DND-41 (cell line): ENCODE results near the gene COMMD10.
A peak's percentile ranks its signal among the peaks of the same experiment; 100 is the strongest.

Experiments
- ATAC-seq: fragments of 200-7000 bp; cut with Tn5 transposase; 3 replicates; pipeline ENCODE4 v1.9.1; 2021; ENCODE audit warnings: low read depth; ENCODE audit not compliant: insufficient read depth
- DNase-seq: peaks from one replicate; pipeline ENCODE4 v3.0.0-alpha.2; 2020
- H2AFZ ChIP-seq: 2 replicates; pipeline ENCODE4 v1.6.0; 2012; ENCODE audit warnings: low read depth, low read length
- H3K27ac ChIP-seq: 2 replicates; pipeline ENCODE4 v1.5.1; 2012; ENCODE audit warnings: low read length, inconsistent platforms
- H3K27me3 ChIP-seq: fragments of 200-600 bp; sonication (generic); 2 replicates; pipeline ENCODE4 v1.6.0; 2012; ENCODE audit warnings: low read length, mild to moderate bottlenecking, inconsistent platforms; ENCODE audit not compliant: insufficient read depth, poor library complexity
- H3K36me3 ChIP-seq: 2 replicates; pipeline ENCODE4 v1.5.1; 2012; ENCODE audit warnings: low read length, inconsistent platforms; ENCODE audit not compliant: insufficient read depth
- H3K4me1 ChIP-seq: 2 replicates; pipeline ENCODE4 v1.5.1; 2012; ENCODE audit warnings: mild to moderate bottlenecking, low read length; ENCODE audit not compliant: insufficient read depth
- H3K4me2 ChIP-seq: 2 replicates; pipeline ENCODE4 v1.6.0; 2012; ENCODE audit warnings: mild to moderate bottlenecking, moderate library complexity, low read length, inconsistent platforms; ENCODE audit not compliant: insufficient read depth
- H3K4me3 ChIP-seq, 2 experiments: fragments of 200-600 bp in 1 of 2; shearing (Covaris generic) in 1 of 2; 2 replicates each; pipeline ENCODE4 v1.5.1; 2012 to 2016; ENCODE audit warnings: inconsistent platforms in 2 of 2, low read length in 2 of 2, mild to moderate bottlenecking in 2 of 2, low read depth in 1 of 2, moderate library complexity in 1 of 2
- H3K79me2 ChIP-seq: 2 replicates; pipeline ENCODE4 v1.6.0; 2012; ENCODE audit warnings: low read length, inconsistent platforms; ENCODE audit not compliant: insufficient read depth
- H3K9ac ChIP-seq: 2 replicates; pipeline ENCODE4 v1.6.0; 2012; ENCODE audit warnings: low read depth, mild to moderate bottlenecking, inconsistent platforms, low read length, moderate library complexity
- H3K9me3 ChIP-seq: 2 replicates; pipeline ENCODE4 v1.5.1; 2012; ENCODE audit warnings: low read length, moderate library complexity, mild to moderate bottlenecking, inconsistent platforms; ENCODE audit not compliant: insufficient read depth, severe bottlenecking
- H4K20me1 ChIP-seq: 2 replicates; pipeline ENCODE4 v1.6.0; 2012; ENCODE audit warnings: low read length; ENCODE audit not compliant: insufficient read depth
- EZH2 ChIP-seq: IDR thresholded peaks from 3 replicates; pipeline ENCODE4 v1.6.1; 2012; ENCODE audit warnings: borderline replicate concordance, low read depth, mild to moderate bottlenecking, moderate library complexity, low read length, inconsistent platforms; ENCODE audit not compliant: severe bottlenecking
- TF ChIP-seq, protein P1 (sequence below): IDR thresholded peaks from 2 replicates; pipeline ENCODE4 v1.5.1; 2012; ENCODE audit warnings: borderline replicate concordance, low read length, moderate library complexity, mild to moderate bottlenecking; ENCODE audit not compliant: poor library complexity, severe bottlenecking; ENCODE audit errors: extremely low read depth

The COMMD10 gene

DNA sequence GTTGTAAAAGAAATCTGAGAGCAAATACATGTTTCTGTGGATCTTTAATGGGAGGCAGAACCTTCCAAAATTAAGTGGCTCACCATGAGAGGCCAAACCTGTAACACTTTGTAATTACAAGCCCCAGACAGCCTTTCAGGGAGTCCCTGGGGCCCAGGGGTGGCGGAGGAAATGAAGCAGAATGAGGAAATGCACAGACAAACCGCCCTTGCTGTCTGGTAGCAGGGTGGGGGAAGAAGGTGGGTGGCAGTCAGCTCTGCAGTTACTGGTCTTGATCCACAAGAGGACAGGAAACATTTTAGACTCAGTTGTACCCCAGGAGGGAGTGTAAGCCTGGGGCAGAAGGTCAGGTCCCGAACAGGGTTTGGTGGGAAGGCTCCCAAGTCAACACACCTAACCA lies 46.0 kb upstream of the COMMD10 start:
- Histone ChIP-seq H3K79me2 (no peaks in the 10 kb centered on the region), H3K4me3 (no peak overlapping the region), H2AFZ (no peak overlapping the region), H3K4me1 (no peaks in the 10 kb centered on the region), H3K27me3 (peaks cover 2% of the 10 kb centered on the region), H3K27ac (no peak overlapping the region), H3K9me3 (no peaks in the 10 kb centered on the region), H3K9ac (no peak overlapping the region), H4K20me1 (no peaks in the 10 kb centered on the region), H3K4me2 (no peak overlapping the region), H3K36me3 (no peaks in the 10 kb centered on the region)
- TF ChIP-seq, protein P1, sequence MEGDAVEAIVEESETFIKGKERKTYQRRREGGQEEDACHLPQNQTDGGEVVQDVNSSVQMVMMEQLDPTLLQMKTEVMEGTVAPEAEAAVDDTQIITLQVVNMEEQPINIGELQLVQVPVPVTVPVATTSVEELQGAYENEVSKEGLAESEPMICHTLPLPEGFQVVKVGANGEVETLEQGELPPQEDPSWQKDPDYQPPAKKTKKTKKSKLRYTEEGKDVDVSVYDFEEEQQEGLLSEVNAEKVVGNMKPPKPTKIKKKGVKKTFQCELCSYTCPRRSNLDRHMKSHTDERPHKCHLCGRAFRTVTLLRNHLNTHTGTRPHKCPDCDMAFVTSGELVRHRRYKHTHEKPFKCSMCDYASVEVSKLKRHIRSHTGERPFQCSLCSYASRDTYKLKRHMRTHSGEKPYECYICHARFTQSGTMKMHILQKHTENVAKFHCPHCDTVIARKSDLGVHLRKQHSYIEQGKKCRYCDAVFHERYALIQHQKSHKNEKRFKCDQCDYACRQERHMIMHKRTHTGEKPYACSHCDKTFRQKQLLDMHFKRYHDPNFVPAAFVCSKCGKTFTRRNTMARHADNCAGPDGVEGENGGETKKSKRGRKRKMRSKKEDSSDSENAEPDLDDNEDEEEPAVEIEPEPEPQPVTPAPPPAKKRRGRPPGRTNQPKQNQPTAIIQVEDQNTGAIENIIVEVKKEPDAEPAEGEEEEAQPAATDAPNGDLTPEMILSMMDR = no peak
- no peak for TF ChIP-seq EZH2
- peak; percentile 67 for ATAC-seq
- peak; percentile 28 for DNase-seq

DNA sequence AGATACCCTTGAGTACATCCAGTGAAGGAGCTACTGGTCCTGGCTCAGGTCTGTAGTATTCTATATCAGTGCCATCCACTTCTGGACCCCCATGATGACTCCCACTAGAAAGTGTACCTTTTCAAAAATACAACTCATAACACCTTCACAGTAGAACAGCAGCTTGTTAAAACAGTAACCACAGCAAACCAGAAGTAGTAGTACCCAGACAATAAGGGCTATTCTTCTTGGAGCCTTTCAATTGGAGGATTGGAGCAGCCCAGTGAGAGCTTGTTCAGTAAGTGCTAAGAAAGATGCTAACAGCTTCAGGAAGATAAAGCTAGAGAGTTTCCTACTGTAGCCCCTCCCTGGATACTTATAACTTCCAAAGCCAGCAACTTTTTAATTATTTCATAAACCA lies 42.5 kb upstream of the COMMD10 start:
- Histone ChIP-seq H2AFZ (no peak overlapping the region), H3K79me2 (no peaks in the 10 kb centered on the region)
- ATAC-seq = no peak

DNA sequence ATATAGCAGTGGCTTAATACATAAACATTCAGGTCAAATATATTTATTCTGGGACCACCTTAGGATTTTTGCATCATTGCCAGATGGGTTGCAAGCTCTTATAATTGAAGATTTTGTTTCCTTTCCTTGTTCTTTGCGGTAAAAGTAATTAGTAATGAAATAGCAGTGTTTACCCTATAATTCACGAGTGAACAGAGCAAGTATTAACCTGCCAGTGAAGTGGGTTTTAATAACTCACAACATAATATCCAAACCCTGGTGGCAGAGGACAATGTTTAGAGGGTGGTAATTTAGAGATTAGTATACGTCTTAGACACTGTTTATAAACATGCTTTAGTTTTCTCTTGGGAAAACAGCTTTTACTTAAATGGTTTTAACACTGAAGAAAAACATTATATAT lies 40.8 kb upstream of the COMMD10 start:
- Histone ChIP-seq H3K4me2 (no peak overlapping the region), H3K9me3 (no peaks in the 10 kb centered on the region), H3K27me3 (peaks cover 4% of the 10 kb centered on the region), H3K4me3 (no peak overlapping the region), H4K20me1 (no peaks in the 10 kb centered on the region), H3K4me1 (no peaks in the 10 kb centered on the region), H3K9ac (no peak overlapping the region), H2AFZ (no peak overlapping the region), H3K79me2 (no peaks in the 10 kb centered on the region), H3K36me3 (no peaks in the 10 kb centered on the region), H3K27ac (no peak overlapping the region)
- no peak for DNase-seq
- no peak for ATAC-seq
- TF ChIP-seq EZH2 = no peak
- TF ChIP-seq, protein P1 = no peak

More for the DNA sequence above, 42.5 kb upstream of the COMMD10 start:
- Histone ChIP-seq H3K27me3 (peaks cover 4% of the 10 kb centered on the region), H3K4me2 (no peak overlapping the region), H4K20me1 (no peaks in the 10 kb centered on the region), H3K9me3 (no peaks in the 10 kb centered on the region), H3K4me1 (no peaks in the 10 kb centered on the region), H3K36me3 (no peaks in the 10 kb centered on the region), H3K9ac (no peak overlapping the region), H3K4me3 (no peak overlapping the region), H3K27ac (no peak overlapping the region)
- no peak for DNase-seq
- TF ChIP-seq, protein P1 = no peak
- TF ChIP-seq EZH2 = no peak

DNA sequence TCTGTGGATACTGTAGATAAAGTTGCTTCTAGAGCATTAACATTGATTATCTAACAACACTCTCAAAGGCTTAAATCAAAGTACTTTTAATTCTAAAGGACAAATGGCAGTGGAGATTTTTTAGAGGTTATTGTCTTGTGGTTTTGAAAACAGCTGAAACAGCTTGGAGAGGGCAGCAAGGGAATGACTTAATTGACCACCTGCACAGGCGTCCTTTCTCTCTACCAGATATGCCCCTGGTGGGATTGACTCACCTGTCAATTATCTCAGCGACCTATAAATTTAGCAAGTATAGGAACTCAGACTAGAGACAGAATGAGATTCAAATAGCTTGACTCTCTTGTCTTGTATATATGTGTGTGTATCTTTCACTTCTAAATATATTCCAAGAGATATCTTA lies 39.0 kb upstream of the COMMD10 start:
- no peaks in the 10 kb centered on the region for H3K9me3 ChIP-seq
- no peaks in the 10 kb centered on the region for H3K36me3 ChIP-seq
- no peak for ATAC-seq
- peaks cover 4% of the 10 kb centered on the region for H3K27me3 ChIP-seq
- no peaks in the 10 kb centered on the region for H3K79me2 ChIP-seq
- H3K9ac ChIP-seq = no peak overlapping the region
- TF ChIP-seq, protein P1 = no peak
- no peak for TF ChIP-seq EZH2
- H3K4me2 ChIP-seq = no peak overlapping the region
- H4K20me1 ChIP-seq = no peaks in the 10 kb centered on the region
- no peak overlapping the region for H2AFZ ChIP-seq
- no peak for DNase-seq
- no peak overlapping the region for H3K27ac ChIP-seq
- H3K4me3 ChIP-seq = no peak overlapping the region
- H3K4me1 ChIP-seq = no peaks in the 10 kb centered on the region
